Endothelial cell of umbilical vein (primary cell): ENCODE results near the gene RBM20. TPM values are rescaled to one million over a fixed set of nuclear protein-coding genes. Genes with fewer than 3 reads are reported as not detected.
"Not testable (repeated sequence)": the region's sequence is repeated elsewhere in the genome, so short reads cannot be mapped to it uniquely, and the experiment has no call there.

Experiments
- BruUV-seq: library from RNA; stranded (reverse); fragments of 400-500 nt; replicated peaks from 2 replicates; lab custom pipeline; 2021; lab: Mats Ljungman, UMichigan
- CTCF ChIA-PET: fragments of 300-600, 350-600 bp; sonication (Branson Sonifier 250); formaldehyde crosslinking; loops from one replicate; lab custom pipeline; 2021; ENCODE audit warnings: antibody characterized with exemption, inconsistent platforms; lab: Charles Lee
- POLR2A ChIA-PET: fragments of 300-600, 350-600 bp; sonication (Branson Sonifier 250); formaldehyde crosslinking; loops from one replicate; lab custom pipeline; 2021; ENCODE audit warnings: antibody characterized with exemption, inconsistent platforms; lab: Charles Lee
- DNase-seq: peaks from one replicate; pipeline ENCODE4 v3.0.0-alpha.2; 2011; ENCODE audit warnings: low read depth, low spot score
- FAIRE-seq: peaks from 2 replicates; lab custom pipeline; 2011; peaks lifted over from hg19 to GRCh38; lab: Jason Lieb, UNC
- H2AFZ ChIP-seq: 2 replicates; pipeline ENCODE4 v1.6.0; 2012; ENCODE audit warnings: low read depth, low read length, control low read depth, inconsistent platforms
- H3K27ac ChIP-seq: 2 replicates; pipeline ENCODE4 v1.5.1; 2011; ENCODE audit warnings: low read depth, mild to moderate bottlenecking, control low read depth, low read length, moderate library complexity; ENCODE audit not compliant: insufficient read depth
- H3K27me3 ChIP-seq, 2 experiments: 2 replicates each; pipeline versions ENCODE4 v1.6.0 to v1.6.1; 2011; ENCODE audit warnings: low read length in 2 of 2, mixed read lengths in 1 of 2; ENCODE audit not compliant: control insufficient read depth in 2 of 2, insufficient read depth in 2 of 2
- H3K36me3 ChIP-seq, 2 experiments: 2 replicates in 1 of 2; 3 replicates in 1 of 2; pipeline ENCODE4 v1.5.1; 2011; ENCODE audit warnings: low read length in 2 of 2, mild to moderate bottlenecking in 1 of 2, moderate library complexity in 1 of 2; ENCODE audit not compliant: control insufficient read depth in 2 of 2, insufficient read depth in 2 of 2; ENCODE audit errors: extremely low read depth in 1 of 2
- H3K4me1 ChIP-seq: 3 replicates; pipeline ENCODE4 v1.5.1; 2011; ENCODE audit warnings: mild to moderate bottlenecking, low read length; ENCODE audit not compliant: control insufficient read depth, insufficient read depth; ENCODE audit errors: extremely low read depth
- H3K4me2 ChIP-seq: 2 replicates; pipeline ENCODE4 v1.6.1; 2011; ENCODE audit warnings: low read length, control low read depth, mixed read lengths; ENCODE audit not compliant: insufficient read depth
- H3K4me3 ChIP-seq, 3 experiments: fragments of 200-600 bp in 1 of 3; sonication (generic), shearing (Covaris generic) in 1 of 3; replicated peaks in 1 of 3; 2 replicates each; pipeline ENCODE4 v1.5.1; 2011 to 2016; ENCODE audit warnings: control low read depth in 3 of 3, low read length in 3 of 3, mild to moderate bottlenecking in 2 of 3, inconsistent platforms in 1 of 3, low read depth in 1 of 3, moderate library complexity in 1 of 3; ENCODE audit not compliant: insufficient read depth in 1 of 3
- H3K79me2 ChIP-seq: 2 replicates; pipeline ENCODE4 v1.6.0; 2012; ENCODE audit warnings: low read length, inconsistent platforms; ENCODE audit not compliant: control insufficient read depth, insufficient read depth
- H3K9ac ChIP-seq: replicated peaks from 2 replicates; pipeline ENCODE3; 2011; ENCODE audit warnings: low read length, control low read depth; ENCODE audit not compliant: insufficient read depth; ENCODE audit errors: extremely low read depth
- H3K9me1 ChIP-seq: replicated peaks from 3 replicates; pipeline ENCODE4 v1.6.0; 2011; ENCODE audit warnings: mild to moderate bottlenecking, low read length; ENCODE audit not compliant: control insufficient read depth, insufficient read depth; ENCODE audit errors: extremely low read depth
- H3K9me3 ChIP-seq: replicated peaks from 2 replicates; pipeline ENCODE4 v1.5.1; 2012; ENCODE audit warnings: low read length, inconsistent platforms; ENCODE audit not compliant: control insufficient read depth, insufficient read depth
- H4K20me1 ChIP-seq: replicated peaks from 2 replicates; pipeline ENCODE3; 2011; ENCODE audit warnings: mild to moderate bottlenecking, low read length; ENCODE audit not compliant: control insufficient read depth, insufficient read depth; ENCODE audit errors: extremely low read depth
- FOS ChIP-seq: IDR thresholded peaks from 2 replicates; pipeline ENCODE4 v1.6.1; 2011; ENCODE audit warnings: mild to moderate bottlenecking, low read length, moderate library complexity, borderline replicate concordance; ENCODE audit not compliant: insufficient read depth
- MAX ChIP-seq: IDR thresholded peaks from 2 replicates; pipeline ENCODE4 v1.6.1; 2011; ENCODE audit not compliant: insufficient read depth, insufficient read length
- MYC ChIP-seq: IDR thresholded peaks from one replicate; pipeline ENCODE4 v1.6.1; 2011; ENCODE audit warnings: mild to moderate bottlenecking, low read depth, low read length
- POLR2A ChIP-seq: IDR thresholded peaks from 2 replicates; pipeline ENCODE4 v1.6.1; 2012; ENCODE audit warnings: low read depth, mild to moderate bottlenecking, control low read depth, low read length
- dilution Hi-C: fragments of 300-500 bp; cut with MboI; formaldehyde crosslinking; loops from one replicate; pipeline ENCODE4 v1.15.0; 2019; ENCODE audit warnings: low sequenced_read_pairs; ENCODE audit not compliant: extremely low pct_ligation_motif_present
- intact Hi-C: fragments of 100-400 bp; cut with micrococcal nuclease; formaldehyde crosslinking; loops from one replicate; pipeline ENCODE4 v1.10.0; 2022
- polyA plus RNA-seq, 4 experiments: library from polyadenylated mRNA; depleted of rRNA in 3 of 4; stranded (reverse) in 3 of 4; unstranded in 1 of 4; fragments of >200 nt; gene quantifications; 2 replicates each; pipeline versions ENCODE4 v1.2.1 to v1.2.3, GENCODE V29; 2011 to 2012; ENCODE audit warnings: missing spikeins in 1 of 4
- total RNA-seq: library from RNA; stranded (reverse); gene quantifications from 2 replicates; pipeline ENCODE4 v1.2.3, GENCODE V29; 2021

The RBM20 gene
- total and polyA plus RNA-seq, 2 donors (not counting 3 experiments of a cell fraction or from before 2014, with no cell fraction given): 0.04 TPM; not detected in 1

GRCh38 chr10:110620398-110620719 lies 23.8 kb upstream of the RBM20 start:
- POLR2A ChIA-PET: no interaction called here
- H3K9ac ChIP-seq: no peak overlapping the region
- no peaks in the 10 kb centered on the region for H3K9me1 ChIP-seq
- FAIRE-seq (no peak), DNase-seq (no peak)
- TF ChIP-seq MAX (no peak), FOS (no peak), MYC (no peak), POLR2A (no peak)
- H3K27me3 ChIP-seq: peaks cover 7 to 10% of the 10 kb centered on the region in 2 experiments
- dilution Hi-C loops (no loop called here), intact Hi-C loops (no loop called here)
- H3K36me3 ChIP-seq: no peaks in the 10 kb centered on the region
- H3K27ac ChIP-seq: no peak overlapping the region
- no peaks in the 10 kb centered on the region for H4K20me1 ChIP-seq
- H3K79me2 ChIP-seq: no peaks in the 10 kb centered on the region
- H3K4me2 ChIP-seq: no peak overlapping the region
- no peaks in the 10 kb centered on the region for H3K9me3 ChIP-seq
- no peak overlapping the region for H2AFZ ChIP-seq
- BruUV-seq: no TSS peak
- CTCF ChIA-PET: interaction anchor here (1.2 kb wide), 1 partner anchor 52 kb away, joined by 4 read pairs; no protein-coding TSS in a partner anchor
- no peak overlapping the region for H3K4me3 ChIP-seq
- no peaks in the 10 kb centered on the region for H3K4me1 ChIP-seq

GRCh38 chr10:110623316-110623715 lies 20.8 kb upstream of the RBM20 start:
- H4K20me1 ChIP-seq, H3K9me3 ChIP-seq, H3K4me3 ChIP-seq, H3K9me1 ChIP-seq, H3K4me1 ChIP-seq, H3K4me2 ChIP-seq, H3K27ac ChIP-seq, DNase-seq, H3K36me3 ChIP-seq, H3K9ac ChIP-seq, BruUV-seq, H2AFZ ChIP-seq, dilution Hi-C loops, FAIRE-seq, intact Hi-C loops, H3K79me2 ChIP-seq: not testable (repeated sequence)
- ChIA-PET CTCF (interaction anchor here (0.8 to 1.2 kb wide), 3 partner anchors 12 to 48 kb away, joined by 3 to 4 read pairs (median 3); no protein-coding TSS in a partner anchor), POLR2A (interaction anchor here (0.5 kb wide), 1 partner anchor 265 kb away, joined by 3 read pairs; no protein-coding TSS in a partner anchor)
- peaks cover 12% of the 10 kb centered on the region in 2 experiments for H3K27me3 ChIP-seq
